ENCODE results near the gene MACROD1.

- no peak for TF ChIP-seq CTCF (IDR thresholded peaks at IDR 0.05)
- no peak for TF ChIP-seq EP300 (IDR thresholded peaks at IDR 0.05)
- no peak for TF ChIP-seq POLR2AphosphoS5 (IDR thresholded peaks at IDR 0.05)
- no peak for TF ChIP-seq POLR2A (IDR thresholded peaks at IDR 0.05)
Measured at GRCh38 chr11:64126371-64126770, 39.5 kb downstream of the MACROD1 start.

Measured in suprapubic skin (tissue), 4 donors.